Activated T-cell treated with anti-CD3 and anti-CD28 coated beads, Interleukin-2, amount 50 U/mL, for 1 hour (primary cell): ENCODE results near the gene SPATA31E1.
"Not testable (repeated sequence)": the region's sequence is repeated elsewhere in the genome, so short reads cannot be mapped to it uniquely, and the experiment has no call there.

Experiments
- DNase-seq: peaks from one replicate; pipeline ENCODE4 v3.0.0-alpha.2; 2020

SPATA31E1 gene

DNA sequence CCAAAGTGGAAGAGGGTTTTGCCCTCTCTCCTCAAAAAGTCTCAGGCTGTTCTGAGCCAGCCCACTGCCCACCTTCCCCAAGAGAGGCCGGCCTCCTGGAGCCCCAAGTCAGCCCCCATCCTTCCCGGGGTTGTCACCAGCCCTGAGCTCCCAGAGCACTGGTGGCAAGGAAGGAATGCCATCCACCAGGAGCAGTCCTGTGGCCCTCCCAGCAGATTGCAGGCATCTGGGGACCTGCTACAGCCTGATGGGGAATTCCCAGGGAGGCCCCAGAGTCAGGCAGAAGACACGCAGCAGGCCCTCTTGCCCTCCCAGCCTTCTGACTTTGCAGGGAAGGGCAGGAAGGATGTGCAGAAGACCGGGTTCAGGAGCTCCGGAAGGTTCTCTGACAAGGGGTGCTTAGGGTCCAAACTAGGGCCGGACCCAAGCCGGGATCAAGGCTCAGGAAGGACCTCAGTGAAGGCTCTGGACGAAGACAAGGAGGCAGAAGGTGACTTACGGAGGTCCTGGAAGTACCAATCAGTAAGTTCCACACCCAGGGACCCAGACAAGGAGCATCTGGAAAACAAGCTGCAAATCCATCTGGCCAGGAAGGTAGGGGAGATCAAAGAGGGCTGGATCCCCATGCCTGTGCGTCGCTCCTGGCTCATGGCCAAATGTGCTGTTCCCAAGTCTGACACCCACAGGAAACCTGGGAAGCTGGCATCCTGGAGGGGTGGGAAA, 3.7 kb downstream of the SPATA31E1 start:
- no peak for DNase-seq

DNA sequence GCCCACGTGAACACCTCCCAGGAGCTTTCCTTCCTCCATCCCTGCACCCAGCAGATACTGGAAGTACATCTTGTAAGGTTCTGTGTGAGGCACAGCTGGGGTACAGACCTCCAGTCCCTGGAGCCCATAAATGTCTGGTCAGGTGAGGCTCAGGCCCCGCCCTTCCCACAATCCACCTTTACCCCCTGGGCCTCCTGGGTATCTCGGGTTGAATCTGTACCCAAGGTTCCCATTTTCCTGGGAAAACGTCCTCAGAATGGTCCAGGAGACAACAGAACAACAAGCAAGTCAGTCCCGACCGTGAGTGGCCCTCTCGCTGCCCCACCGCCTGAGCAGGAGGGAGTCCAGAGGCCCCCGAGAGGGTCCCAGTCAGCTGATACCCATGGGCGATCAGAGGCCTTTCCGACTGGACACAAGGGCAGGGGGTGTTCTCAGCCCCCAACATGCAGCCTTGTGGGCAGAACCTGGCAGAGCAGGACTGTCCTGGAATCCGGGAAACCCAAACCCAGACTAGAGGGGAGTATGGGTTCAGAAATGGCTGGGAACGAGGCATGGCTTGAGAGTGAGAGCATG, 4.3 kb downstream of the SPATA31E1 start:
- no peak for DNase-seq

DNA sequence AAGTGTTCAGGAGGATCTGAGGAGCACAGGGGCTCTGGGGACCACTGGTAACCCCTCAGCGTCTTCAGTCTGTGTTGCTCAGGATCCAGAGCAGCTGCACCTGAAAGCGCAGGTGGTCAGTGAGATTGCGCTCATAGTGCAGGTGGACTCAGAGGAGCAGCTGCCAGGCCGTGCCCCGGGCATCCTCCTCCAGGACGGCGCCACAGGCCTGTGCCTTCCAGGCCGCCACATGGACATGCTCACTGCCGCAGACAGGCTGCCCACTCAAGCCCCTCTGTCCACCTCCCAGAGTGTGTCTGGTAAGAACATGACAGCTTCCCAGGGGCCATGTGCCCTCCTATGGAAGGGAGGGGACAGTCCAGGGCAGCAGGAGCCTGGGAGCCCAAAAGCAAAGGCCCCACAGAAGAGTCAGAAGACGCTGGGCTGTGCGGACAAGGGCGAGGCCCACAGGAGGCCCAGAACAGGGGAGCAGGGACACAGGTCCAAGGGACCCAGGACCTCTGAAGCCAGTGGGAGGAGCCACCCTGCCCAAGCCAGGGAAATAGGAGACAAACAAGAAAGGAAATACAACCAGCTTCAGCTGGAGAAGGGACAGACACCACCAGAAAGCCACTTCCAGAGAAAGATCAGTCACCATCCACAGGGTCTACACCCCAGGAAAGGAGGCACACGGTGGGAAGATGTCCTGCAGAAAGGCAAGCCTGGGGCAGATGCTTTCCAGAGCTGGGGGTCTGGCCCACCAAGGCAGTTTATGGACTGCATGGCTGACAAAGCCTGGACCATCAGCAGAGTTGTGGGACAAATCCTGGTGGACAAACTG, 5.2 kb downstream of the SPATA31E1 start:
- no peak for DNase-seq

DNA sequence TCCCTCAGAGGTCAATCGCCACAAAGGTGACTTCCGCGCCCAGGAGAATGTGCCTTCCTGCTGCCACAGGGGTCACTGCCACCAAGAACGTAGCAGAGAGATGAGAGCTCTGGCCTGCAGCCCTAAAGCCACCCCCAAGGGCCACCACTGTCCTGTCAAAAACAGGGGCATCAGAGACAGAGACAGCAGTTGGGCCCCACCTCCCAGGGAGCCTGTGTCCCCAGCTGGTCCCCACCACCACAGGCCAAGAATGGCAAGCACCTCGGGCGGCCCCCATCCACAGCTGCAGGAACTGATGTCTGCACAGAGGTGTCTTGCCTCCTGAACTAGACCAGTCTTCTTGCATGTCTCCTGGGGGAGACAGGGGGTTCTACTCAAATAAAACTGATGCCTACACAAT, 5.8 kb downstream of the SPATA31E1 start:
- DNase-seq, result no peak

DNA sequence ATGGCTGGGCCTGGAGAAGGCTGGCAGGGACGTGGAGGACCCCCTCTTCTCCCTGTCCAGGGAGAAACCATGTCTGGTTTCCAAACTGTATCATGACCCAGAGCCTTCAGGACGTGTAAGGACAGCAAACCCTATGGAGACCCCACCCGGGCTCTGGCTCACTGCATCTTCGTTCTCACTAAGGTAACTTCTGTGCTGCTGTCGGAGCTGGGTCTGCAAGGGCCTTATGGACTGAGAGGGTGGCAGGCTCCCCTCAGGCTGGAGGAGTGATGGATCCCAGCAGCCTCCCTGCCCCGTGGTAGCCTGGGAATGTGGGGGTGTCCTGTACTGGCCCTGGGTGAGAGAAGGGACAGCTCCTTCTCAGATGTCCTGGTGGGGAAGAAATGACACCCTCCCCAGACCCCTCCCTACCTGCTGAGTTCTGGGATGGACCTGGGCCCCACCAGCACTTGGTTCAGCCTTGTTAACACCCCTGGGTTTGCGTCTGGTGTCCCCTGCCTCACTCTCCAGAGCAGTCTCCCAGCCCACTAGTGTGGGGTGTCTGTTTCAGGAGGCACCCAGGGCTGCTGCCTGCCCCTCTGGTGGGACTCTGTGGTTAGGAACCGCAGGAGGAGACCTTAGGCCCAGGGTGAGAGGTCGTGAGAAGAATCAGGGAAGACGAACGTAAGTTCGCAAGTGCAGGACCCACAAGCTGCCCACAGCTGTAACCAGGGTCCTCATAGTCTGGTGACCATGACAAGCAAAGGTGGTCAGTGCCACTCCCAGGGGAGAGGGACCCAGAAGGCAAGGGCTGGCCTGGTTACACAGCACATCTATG, 6.6 kb downstream of the SPATA31E1 start:
- DNase-seq, result no peak

DNA sequence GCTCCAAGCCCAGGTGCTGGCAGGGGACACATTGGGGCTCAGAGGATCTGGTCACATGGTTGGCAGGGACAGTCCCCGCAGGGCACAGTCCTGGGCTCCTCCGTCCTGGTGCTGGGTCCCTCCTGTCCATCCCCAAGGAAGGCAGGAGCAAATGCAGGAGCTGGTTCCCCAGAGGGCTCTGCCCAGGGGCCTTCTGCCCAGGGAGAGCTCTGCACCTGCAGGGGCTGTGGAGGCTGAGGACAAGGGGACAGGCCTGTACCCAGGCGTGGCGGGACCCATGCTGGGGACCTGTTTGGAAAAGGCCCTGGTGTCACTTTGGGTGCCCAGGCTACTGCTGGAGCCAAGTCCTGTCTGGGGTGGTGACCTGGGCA, 7.2 kb downstream of the SPATA31E1 start:
- DNase-seq, result no peak

DNA sequence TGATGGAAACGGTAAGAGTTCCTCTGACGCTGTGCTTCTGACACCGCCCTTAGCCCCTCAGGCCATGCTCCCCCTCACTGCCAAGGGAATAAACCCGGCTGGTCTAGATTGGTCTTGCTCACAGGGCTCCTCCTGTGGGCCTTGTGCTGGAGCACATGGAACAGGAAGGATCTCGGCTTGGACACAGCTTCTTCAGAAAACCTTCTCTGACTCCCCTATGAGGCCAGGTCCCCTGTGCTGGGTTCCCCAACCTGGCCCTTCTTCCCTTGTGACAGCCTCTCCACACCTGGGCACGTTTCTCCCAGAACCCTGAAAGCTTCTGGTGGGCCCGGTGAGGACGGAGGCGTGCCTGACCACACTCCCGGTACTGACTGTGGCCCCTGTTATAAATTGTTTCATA, 8.2 kb downstream of the SPATA31E1 start:
- DNase-seq, result no peak

DNA sequence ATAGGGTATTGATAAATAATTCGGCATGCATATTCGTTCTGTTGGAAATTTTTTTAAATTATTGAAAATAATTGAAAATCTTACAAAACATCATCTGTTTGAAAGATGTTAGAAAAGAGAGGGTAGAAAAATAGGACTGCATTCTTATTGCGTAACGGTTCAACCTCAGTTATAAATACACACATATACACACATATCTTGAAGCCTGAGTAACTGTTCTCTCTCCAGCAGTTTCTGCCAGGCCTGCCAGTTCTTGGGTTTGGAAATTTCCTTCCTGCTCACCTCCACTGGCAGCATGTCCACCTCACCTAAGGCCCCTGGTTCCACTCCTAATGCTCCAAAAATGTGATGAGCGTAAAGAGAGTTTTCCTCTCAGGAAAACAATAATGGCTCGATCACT, 9.1 kb downstream of the SPATA31E1 start:
- no peak for DNase-seq

DNA sequence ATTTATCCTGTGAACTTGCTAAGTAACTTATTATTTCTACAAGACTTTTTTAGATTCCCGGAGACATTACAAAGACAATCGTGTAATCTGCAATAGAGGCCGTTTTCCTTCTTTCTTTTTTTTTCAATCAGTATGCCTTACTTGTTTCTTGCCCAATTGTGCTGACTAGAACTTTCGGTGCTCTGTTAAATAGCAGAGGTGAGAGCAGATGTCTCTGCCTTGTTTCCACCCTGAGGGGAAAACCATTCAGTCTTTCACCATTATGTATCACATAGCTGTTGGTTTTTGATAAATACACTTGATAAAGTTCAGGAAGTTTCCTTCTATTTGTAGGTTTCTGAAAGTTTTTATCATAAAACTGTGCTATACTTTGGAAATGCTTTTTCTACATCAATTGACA, 10.3 kb downstream of the SPATA31E1 start:
- DNase-seq, result no peak

DNA sequence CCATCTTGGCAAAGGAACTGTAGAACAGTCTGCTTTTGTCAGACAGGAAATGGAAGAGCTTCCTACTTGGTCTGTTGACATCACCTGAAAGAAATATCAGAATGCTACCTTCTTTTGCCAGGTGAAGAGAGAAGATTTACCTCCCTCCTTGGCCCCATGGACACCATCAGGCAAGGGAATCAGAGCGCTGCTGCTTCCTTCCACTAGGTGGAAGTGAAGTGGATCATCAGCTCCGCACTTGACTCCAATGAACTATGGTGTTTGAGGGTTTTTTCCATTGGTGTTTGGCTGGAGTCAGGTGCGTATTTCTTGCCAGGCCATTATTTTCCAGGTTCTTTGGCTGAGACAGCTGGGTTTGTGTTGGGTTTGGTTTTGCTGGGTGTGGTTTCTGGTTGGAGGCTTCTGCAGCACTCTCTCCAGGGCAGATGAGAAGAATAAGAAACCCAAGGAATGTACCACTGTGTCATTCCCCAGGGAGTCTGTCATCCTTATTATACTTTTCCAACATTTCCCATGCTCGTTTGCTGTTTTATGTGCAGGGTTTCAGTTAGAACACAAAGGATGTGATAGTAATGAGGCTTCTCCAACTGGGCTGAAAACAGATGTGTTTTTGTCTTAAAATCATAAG, 12.4 kb downstream of the SPATA31E1 start:
- no peak for DNase-seq

DNA sequence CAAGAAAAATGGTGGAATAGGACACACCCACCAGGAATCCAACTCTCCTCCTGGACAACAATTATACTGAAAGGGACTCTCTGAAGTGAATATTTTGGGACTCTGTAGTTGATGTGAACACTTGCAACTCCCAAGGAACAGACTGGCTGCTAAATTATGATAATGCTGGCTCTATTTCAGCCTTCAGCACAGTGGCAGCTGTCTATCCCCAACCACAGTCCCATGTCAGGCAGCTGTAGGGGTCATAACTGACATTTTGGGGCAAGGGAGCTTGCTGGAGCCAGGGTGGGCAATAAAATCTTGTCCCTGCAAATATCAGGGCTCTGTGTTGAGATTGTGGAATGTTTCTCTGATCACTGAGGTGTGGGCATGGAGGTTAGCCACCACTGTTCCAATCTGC, 14.2 kb downstream of the SPATA31E1 start:
- no peak for DNase-seq

DNA sequence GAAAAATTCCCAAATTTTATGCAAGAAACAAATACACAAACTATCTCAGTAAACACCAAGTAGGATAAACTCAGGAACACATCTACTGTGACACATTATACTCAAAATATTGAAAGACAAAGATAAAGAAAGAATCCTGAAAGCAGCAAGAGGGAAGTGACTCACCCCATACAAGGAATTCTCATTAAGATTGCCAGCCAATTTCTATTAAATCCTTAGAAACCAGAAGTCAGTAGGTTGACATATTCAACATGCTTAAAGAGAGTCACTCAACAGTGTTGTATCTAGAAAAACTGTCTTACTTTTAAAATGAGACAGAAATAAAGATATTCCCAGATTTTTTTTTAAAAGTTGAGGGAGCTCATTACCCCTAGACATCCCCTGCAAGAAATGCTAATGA, 15.5 kb downstream of the SPATA31E1 start:
- no peak for DNase-seq

DNA sequence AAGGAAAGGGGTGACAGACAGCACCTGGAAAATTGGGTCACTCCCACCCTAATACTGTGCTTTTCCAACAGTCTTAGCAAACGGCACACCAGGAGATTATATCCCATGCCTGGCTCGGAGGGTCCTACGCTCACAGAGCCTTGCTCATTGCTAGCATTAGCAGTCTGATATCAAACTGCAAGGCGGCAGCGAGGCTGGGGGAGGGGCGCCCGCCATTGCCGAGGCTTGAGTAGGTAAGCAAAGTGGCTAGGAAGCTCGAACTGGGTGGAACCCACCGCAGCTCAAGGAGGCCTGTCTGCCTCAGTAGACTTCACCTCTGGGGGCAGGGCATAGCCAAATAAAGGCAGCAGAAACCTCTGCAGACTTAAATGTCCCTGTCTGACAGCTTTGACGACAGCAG, 19.7 kb downstream of the SPATA31E1 start:
- DNase-seq, result not testable (repeated sequence)

DNA sequence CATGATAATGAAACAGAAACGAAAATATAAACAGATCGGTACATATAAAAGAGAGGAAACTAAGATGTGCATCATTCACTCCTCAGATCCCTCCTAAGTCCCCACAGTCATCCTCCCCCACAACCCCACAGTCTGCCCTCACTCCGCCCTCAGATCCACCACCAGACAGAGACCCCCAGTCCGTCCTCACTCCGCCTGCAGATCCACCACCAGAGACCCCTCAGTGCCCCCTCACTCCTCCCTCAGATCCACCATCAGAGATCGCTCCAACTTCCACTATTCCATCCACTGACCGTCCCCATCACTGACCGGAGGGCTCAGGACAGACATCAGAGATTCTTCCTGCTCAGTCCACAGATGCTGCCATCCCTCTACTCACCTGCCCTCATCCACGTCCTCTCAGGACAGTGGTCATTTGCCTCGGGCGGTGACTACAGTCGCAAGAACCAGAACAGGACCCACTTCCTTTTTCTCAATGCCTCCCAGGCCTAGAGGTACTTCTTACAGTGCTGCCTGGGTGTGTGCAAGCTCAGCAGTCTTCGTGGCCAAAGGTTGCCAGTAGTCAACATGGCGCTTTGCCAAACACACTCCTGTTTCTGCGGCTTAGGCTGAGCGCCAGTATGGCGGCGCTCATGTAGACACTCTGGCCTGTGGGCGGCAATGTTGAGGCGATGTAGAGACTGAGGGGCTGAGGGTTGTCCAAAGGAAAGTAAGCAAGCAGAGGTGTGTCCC, 26.8 kb downstream of the SPATA31E1 start:
- DNase-seq, result no peak

DNA sequence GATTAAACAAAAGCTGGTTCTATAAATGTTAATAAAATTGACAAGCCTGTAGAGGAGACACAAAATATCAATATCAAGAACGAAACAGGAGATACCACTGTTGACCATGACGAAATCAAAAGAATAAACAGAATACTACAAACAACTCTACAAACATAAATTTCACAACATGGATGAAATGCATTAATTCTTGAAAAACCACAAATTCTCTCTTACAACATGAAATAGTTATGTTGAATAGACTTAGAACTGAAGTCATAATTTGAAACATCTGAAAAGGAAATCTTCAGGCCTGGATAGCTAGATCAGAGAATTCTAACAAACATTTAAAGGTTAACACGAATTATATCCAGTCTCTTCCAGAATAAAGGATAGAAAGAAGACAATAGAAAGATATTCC, 28.1 kb downstream of the SPATA31E1 start:
- no peak for DNase-seq

DNA sequence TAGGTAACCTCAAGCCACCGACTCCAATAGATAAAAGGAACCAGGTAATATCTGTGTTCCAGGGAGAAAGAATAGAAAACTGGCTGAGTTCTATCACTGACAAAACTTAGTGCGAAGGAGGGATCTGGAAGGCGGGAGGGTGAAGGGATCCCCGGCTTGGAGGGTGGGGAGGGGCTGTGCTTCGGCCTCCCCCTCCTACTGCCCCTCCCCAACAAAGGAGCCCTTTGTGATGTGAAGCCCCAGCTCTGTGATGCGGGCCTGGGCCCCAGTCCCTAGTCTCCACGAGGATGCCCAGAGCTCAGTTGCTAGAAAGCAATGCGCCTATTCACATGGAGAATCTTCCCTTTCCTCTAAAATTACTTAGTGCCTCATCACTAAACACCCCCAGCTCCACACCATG, 35.0 kb downstream of the SPATA31E1 start, which contains the start of gene SPATA31C1:
Gene SPATA31C1, plus strand, starts transcription at position 301 of the 400 bp plus-strand sequence.
- DNase-seq, result not testable (repeated sequence)

DNA sequence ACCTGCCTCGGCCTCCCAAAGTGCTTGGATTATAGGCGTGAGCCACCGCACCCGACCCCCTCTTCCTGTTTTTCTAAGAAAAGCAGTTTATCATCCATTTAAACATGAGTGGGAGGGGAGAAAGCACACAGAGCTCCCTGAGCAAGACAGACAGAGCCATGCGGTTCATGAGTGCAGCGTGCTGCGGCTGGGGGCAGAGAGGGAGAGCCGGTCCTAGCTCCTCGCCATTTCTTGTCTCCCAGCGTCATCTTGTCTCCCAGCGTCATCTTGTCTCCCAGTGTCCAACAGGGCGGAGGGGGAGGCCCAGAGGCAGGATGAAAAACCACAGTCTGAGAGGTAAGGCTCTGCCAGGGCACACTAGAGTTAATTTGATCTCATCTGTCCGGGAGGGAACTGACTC, 36.3 kb downstream of the SPATA31E1 start:
- not testable (repeated sequence) for DNase-seq

DNA sequence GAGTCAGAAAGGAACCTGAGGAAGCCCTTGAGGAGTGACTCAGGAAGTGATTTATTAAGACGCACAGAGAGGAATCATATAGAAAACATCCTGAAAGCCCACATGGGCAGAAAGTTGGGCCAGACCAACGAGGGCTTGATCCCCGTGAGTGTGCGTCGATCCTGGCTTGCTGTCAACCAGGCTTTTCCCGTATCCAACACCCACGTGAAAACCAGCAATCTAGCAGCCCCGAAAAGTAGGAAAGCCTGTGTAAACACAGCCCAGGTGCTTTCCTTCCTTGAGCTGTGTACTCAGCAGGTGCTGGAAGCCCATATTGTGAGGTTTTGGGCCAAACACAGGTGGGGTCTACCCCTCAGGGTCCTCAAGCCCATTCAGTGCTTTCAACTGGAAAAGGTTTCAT, 38.9 kb downstream of the SPATA31E1 start:
- DNase-seq, result not testable (repeated sequence)

DNA sequence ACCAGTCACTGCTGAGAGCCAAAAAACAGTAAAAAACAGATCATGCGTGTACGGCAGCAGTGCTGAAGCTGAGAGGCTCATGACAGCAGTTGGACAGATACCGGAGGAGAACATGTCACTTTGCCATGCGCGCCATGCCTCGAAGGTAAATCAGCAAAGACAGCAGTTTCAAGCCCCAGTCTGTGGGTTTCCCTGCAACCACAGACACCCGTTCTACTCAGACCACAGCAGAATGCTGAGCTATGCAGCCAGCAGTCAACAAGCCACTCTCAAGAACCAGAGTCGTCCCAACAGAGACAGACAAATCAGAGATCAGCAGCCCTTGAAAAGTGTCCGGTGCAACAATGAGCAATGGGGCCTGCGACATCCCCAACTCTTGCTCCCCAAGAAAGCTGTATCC, 40.3 kb downstream of the SPATA31E1 start:
- DNase-seq, result not testable (repeated sequence)

DNA sequence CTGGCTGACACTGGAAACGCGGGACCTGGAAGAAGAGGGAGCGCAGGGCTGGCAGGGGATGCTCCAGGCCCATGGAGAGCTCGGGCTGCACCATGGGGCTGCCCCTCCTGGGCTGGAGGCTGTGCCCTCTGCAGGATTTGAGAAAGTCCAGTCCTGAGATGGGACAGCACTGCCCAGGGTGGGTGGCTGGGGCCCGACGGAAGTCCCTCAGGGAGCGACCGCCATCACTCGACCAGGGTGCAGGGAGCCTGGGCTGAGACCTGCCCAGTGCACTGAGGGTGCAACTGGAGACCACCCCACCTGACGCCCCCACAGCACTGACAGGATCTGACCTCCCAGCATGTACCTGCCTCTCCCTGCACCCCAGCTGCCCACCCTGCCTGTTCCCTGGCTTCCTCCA, 42.2 kb downstream of the SPATA31E1 start:
- not testable (repeated sequence) for DNase-seq

DNA sequence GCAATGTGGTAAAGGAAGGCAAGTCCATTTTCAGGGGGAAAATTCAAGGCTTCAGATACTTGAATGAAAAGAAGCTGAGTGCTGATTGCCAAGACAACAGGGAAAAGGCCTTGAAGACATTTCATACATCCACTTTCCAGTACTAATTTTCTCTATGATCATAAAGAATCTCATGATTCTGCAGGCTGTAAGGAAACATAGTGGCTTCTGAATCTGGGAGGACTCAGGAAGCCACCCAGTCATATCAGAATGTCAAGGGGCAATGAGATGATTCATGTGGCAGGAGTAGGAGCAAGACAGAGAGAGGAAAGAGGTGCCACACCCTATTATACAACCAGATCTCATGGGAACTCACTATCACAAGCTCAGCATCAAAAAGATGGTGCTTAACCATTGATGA, 46.5 kb downstream of the SPATA31E1 start:
- DNase-seq, result not testable (repeated sequence)

DNA sequence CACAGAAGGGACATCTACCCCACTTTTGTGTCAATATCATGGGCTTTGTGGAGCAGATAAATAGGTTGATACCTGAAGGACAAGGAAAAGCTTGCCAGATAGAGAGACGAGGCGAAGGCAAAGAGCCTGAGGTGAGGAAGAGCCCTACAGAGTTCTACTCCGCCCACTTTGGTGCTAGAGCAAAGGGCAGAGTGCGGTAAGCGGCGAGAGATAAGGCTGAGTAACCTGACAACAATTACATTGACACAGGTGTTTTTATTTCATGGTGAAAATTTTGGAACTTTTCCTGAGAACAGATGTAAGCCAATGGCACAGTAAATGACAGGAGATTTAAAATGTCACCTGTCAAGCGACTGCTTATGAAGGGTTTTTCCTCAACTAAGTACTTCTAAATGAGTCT, 51.8 kb downstream of the SPATA31E1 start:
- DNase-seq, result not testable (repeated sequence)
